ENCODE data around the gene RNF138.
"Not testable (repeated sequence)": the region's sequence is repeated elsewhere in the genome, so short reads cannot be mapped to it uniquely, and the experiment has no call there.

The RNF138 gene

GRCh38 chr18:32114293-32114942 lies 22.7 kb downstream of the RNF138 start:
- no peaks in the 10 kb centered on the region for H3K4me1 ChIP-seq (ENCODE audit: insufficient read depth, low read length)
- H3K4me3 ChIP-seq (ENCODE audit: low read length) = no peak overlapping the region
- no peaks in the 10 kb centered on the region for H3K9me3 ChIP-seq (ENCODE audit: low read length)
- no peaks in the 10 kb centered on the region for H3K27me3 ChIP-seq (ENCODE audit: insufficient read depth, low read length)
- peaks cover 54% of the 10 kb centered on the region for H3K36me3 ChIP-seq (ENCODE audit: insufficient read depth, low read length)
- H2AFZ ChIP-seq (ENCODE audit: low read depth, low read length) = no peak overlapping the region

GRCh38 chr18:32122039-32122438 lies 30.4 kb downstream of the RNF138 start:
- Histone ChIP-seq H2AFZ (ENCODE audit: low read depth, low read length) (no peak overlapping the region), H3K4me1 (ENCODE audit: insufficient read depth, low read length) (no peaks in the 10 kb centered on the region), H3K27me3 (ENCODE audit: insufficient read depth, low read length) (no peaks in the 10 kb centered on the region), H3K9me3 (ENCODE audit: low read length) (no peaks in the 10 kb centered on the region), H3K36me3 (ENCODE audit: insufficient read depth, low read length) (peaks cover 45% of the 10 kb centered on the region), H3K4me3 (ENCODE audit: low read length) (no peak overlapping the region)

GRCh38 chr18:32126538-32126937 lies 34.9 kb downstream of the RNF138 start:
- Histone ChIP-seq H3K4me1 (ENCODE audit: insufficient read depth, low read length) (no peaks in the 10 kb centered on the region), H3K27me3 (ENCODE audit: insufficient read depth, low read length) (no peaks in the 10 kb centered on the region), H3K4me3 (ENCODE audit: low read length) (no peak overlapping the region), H3K36me3 (ENCODE audit: insufficient read depth, low read length) (peaks cover 58% of the 10 kb centered on the region), H2AFZ (ENCODE audit: low read depth, low read length) (no peak overlapping the region), H3K9me3 (ENCODE audit: low read length) (no peaks in the 10 kb centered on the region)

- H3K4me1 ChIP-seq (ENCODE audit: insufficient read depth, low read length) = no peaks in the 10 kb centered on the region
- H3K4me3 ChIP-seq (ENCODE audit: low read length) = no peak overlapping the region
- no peaks in the 10 kb centered on the region for H3K9me3 ChIP-seq (ENCODE audit: low read length)
- peaks cover 10% of the 10 kb centered on the region for H3K36me3 ChIP-seq (ENCODE audit: insufficient read depth, low read length)
- H3K27me3 ChIP-seq (ENCODE audit: insufficient read depth, low read length) = no peaks in the 10 kb centered on the region
- no peak overlapping the region for H2AFZ ChIP-seq (ENCODE audit: low read depth, low read length)
Measured at GRCh38 chr18:32135625-32136024, 44.0 kb downstream of the RNF138 start.

DNA sequence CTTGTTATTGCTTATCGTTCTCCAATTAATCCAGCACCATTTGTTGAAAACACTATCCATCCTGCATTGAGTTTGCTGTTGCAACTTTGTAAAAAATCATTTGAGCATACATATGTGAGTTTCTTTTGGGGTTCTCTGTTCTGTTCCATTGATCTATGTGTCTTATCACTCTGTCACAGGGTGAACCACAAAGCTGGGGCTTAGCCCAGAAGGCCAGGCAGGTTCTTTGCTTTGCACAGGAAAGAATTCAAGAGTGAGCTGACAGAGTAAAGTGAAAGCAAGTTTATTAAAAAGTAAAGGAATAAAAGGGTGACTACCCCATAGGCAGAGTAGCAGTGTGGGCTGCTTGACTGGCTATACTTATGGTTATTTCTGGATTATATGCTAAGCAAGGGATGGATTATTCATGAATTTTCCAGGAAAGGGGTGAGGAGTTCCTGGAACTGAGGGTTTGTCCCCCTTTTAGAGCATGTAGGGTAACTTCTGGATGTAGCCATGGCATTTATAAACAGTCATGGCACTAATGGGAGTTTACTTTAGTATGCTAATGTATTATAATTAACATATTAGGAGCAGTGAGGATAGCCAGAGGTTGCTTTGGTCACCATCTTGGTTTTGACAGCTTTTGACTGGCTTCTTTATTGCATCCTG lies 46.8 kb downstream of the RNF138 start:
- Histone ChIP-seq H3K27me3 (ENCODE audit: insufficient read depth, low read length) (no peaks in the 10 kb centered on the region), H3K4me1 (ENCODE audit: insufficient read depth, low read length) (no peaks in the 10 kb centered on the region), H3K36me3 (ENCODE audit: insufficient read depth, low read length) (no peaks in the 10 kb centered on the region), H3K9me3 (ENCODE audit: low read length) (no peaks in the 10 kb centered on the region), H2AFZ (ENCODE audit: low read depth, low read length) (no peak overlapping the region), H3K4me3 (ENCODE audit: low read length) (no peak overlapping the region)

GRCh38 chr18:32139835-32140283 lies 48.2 kb downstream of the RNF138 start:
- no peak overlapping the region for H2AFZ ChIP-seq (ENCODE audit: low read depth, low read length)
- H3K9me3 ChIP-seq (ENCODE audit: low read length) = no peaks in the 10 kb centered on the region
- no peak overlapping the region for H3K4me3 ChIP-seq (ENCODE audit: low read length)
- no peaks in the 10 kb centered on the region for H3K27me3 ChIP-seq (ENCODE audit: insufficient read depth, low read length)
- H3K36me3 ChIP-seq (ENCODE audit: insufficient read depth, low read length) = no peaks in the 10 kb centered on the region
- H3K4me1 ChIP-seq (ENCODE audit: insufficient read depth, low read length) = no peaks in the 10 kb centered on the region

DNA sequence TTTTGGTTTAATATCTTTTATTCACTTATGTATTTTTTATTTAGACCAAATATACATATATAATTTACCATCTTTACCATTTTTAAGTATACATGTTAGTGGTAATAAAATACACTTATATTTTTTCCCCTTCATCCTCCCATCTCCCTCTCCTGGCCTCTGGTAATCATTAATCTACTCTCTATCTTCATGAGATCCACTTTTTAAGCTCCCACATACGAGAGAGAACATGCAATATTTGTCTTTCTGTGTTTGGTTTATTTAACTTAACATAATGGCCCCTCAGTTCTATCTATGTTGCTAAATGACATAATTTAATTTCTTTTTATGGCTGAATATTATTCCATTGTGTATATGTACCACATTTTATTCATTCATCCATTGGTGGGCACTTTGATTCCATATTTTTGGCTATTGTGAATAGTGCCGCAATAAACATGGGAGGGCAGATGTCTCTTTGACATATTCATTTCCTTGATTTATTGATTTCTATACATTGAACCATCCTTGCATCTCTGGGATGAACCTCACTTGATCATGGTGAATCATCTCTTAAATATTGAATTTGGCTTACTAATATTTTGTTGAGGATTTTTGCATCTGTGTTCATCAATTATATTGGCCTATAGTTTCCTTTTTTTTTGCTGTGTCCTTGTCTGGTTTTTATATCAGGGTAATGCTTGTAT lies 56.7 kb downstream of the RNF138 start:
- Histone ChIP-seq H3K27me3 (ENCODE audit: insufficient read depth, low read length) (no peaks in the 10 kb centered on the region), H3K4me3 (ENCODE audit: low read length) (no peak overlapping the region), H3K4me1 (ENCODE audit: insufficient read depth, low read length) (no peaks in the 10 kb centered on the region), H3K36me3 (ENCODE audit: insufficient read depth, low read length) (no peaks in the 10 kb centered on the region), H2AFZ (ENCODE audit: low read depth, low read length) (no peak overlapping the region), H3K9me3 (ENCODE audit: low read length) (no peaks in the 10 kb centered on the region)

- H3K4me1 ChIP-seq (ENCODE audit: insufficient read depth, low read length) = no peaks in the 10 kb centered on the region
- H3K27me3 ChIP-seq (ENCODE audit: insufficient read depth, low read length) = no peaks in the 10 kb centered on the region
- no peak overlapping the region for H3K4me3 ChIP-seq (ENCODE audit: low read length)
- no peaks in the 10 kb centered on the region for H3K36me3 ChIP-seq (ENCODE audit: insufficient read depth, low read length)
- no peak overlapping the region for H2AFZ ChIP-seq (ENCODE audit: low read depth, low read length)
- H3K9me3 ChIP-seq (ENCODE audit: low read length) = no peaks in the 10 kb centered on the region
Measured at GRCh38 chr18:32152705-32153448, 61.2 kb downstream of the RNF138 start.

GRCh38 chr18:32156855-32157254 lies 65.2 kb downstream of the RNF138 start:
- no peaks in the 10 kb centered on the region for H3K4me1 ChIP-seq (ENCODE audit: insufficient read depth, low read length)
- H3K4me3 ChIP-seq (ENCODE audit: low read length) = no peak overlapping the region

DNA sequence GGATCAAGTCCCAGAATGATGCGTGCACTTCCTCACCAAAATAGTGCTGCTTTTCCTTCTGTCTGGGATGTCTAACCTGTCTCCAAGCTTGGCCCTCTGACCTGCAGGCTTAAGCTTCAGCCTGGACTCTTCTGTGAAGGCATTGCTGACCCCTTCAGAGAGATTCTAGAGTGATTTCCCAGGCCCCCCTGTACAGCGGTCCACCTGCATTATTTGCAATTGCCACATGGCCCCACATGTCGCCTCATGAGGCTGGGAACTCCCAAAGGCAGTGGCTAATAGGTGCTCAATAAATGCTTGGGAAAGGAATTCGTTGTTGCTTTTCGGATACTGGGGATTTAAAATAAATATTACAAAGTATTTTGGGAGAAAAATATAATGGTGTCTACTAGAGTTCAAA lies 65.9 kb downstream of the RNF138 start:
- Histone ChIP-seq H3K27me3 (ENCODE audit: insufficient read depth, low read length) (no peaks in the 10 kb centered on the region), H3K9me3 (ENCODE audit: low read length) (no peaks in the 10 kb centered on the region), H2AFZ (ENCODE audit: low read depth, low read length) (no peak overlapping the region), H3K4me1 (ENCODE audit: insufficient read depth, low read length) (no peaks in the 10 kb centered on the region), H3K4me3 (ENCODE audit: low read length) (no peak overlapping the region), H3K36me3 (ENCODE audit: insufficient read depth, low read length) (no peaks in the 10 kb centered on the region)

More at GRCh38 chr18:32156855-32157254, 65.2 kb downstream of the RNF138 start:
- no peaks in the 10 kb centered on the region for H3K36me3 ChIP-seq (ENCODE audit: insufficient read depth, low read length)
- no peaks in the 10 kb centered on the region for H3K9me3 ChIP-seq (ENCODE audit: low read length)
- no peak overlapping the region for H2AFZ ChIP-seq (ENCODE audit: low read depth, low read length)
- no peaks in the 10 kb centered on the region for H3K27me3 ChIP-seq (ENCODE audit: insufficient read depth, low read length)

DNA sequence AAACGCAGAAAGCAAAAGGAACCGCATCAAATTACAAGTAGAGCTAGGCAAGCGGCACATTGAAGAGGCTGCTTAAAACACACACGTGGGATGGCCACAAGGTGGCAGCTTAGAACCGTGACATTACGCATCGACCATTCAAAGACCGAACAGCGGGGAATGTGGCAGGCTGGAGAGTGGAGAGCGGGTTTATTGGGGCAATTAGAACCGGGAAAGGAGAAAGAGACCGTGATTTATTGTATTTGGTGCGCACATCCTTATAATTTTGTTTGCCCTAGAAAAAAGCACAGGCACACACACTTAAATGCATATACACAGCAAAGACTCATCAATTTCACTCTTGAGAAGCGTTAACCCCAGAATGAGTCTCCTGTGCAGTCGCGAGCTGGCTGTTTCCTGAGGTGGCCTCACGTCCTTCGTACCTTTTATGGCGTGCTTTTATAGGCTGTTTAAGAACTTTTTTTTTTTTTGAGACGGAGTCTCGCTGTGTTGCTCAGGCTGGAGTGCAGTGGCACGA lies 66.5 kb downstream of the RNF138 start:
- H3K27me3 ChIP-seq (ENCODE audit: insufficient read depth, low read length) = no peaks in the 10 kb centered on the region
- no peak overlapping the region for H3K4me3 ChIP-seq (ENCODE audit: low read length)
- H3K4me1 ChIP-seq (ENCODE audit: insufficient read depth, low read length) = no peaks in the 10 kb centered on the region
- no peak overlapping the region for H2AFZ ChIP-seq (ENCODE audit: low read depth, low read length)
- no peaks in the 10 kb centered on the region for H3K9me3 ChIP-seq (ENCODE audit: low read length)
- H3K36me3 ChIP-seq (ENCODE audit: insufficient read depth, low read length) = no peaks in the 10 kb centered on the region

DNA sequence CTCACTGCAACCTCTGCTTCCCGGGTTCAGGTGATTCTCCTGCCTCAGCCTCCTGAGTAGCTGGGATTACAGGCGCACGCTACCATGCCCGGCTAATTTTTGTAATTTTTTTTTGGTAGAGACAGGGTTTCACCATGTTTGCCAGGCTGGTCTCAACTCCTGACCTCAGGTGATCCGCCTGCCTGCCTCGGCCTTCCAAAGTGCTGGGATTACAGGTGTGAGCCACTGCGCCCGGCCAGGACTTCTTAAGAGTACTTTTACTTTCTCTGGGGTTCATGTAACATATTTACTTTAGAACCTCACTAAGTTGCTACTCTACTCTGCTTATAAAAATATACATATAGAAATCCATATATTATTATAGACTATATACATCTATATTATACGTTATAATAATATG lies 67.0 kb downstream of the RNF138 start:
- H3K4me1 ChIP-seq (ENCODE audit: insufficient read depth, low read length); H3K27me3 ChIP-seq (ENCODE audit: insufficient read depth, low read length); H3K9me3 ChIP-seq (ENCODE audit: low read length); H3K4me3 ChIP-seq (ENCODE audit: low read length); H3K36me3 ChIP-seq (ENCODE audit: insufficient read depth, low read length); H2AFZ ChIP-seq (ENCODE audit: low read depth, low read length): not testable (repeated sequence)

GRCh38 chr18:32160547-32160946 lies 68.9 kb downstream of the RNF138 start:
- Histone ChIP-seq H3K4me1 (ENCODE audit: insufficient read depth, low read length) (no peaks in the 10 kb centered on the region), H3K36me3 (ENCODE audit: insufficient read depth, low read length) (no peaks in the 10 kb centered on the region), H3K9me3 (ENCODE audit: low read length) (no peaks in the 10 kb centered on the region), H2AFZ (ENCODE audit: low read depth, low read length) (no peak overlapping the region), H3K27me3 (ENCODE audit: insufficient read depth, low read length) (no peaks in the 10 kb centered on the region), H3K4me3 (ENCODE audit: low read length) (no peak overlapping the region)
